ENCODE measurements around the gene CARMIL1. TPM values are rescaled to one million over a fixed set of nuclear protein-coding genes. Genes with fewer than 3 reads are reported as not detected.

The CARMIL1 gene
- total RNA-seq, 1 donor from 2014 or later: 19.6 TPM

DNA sequence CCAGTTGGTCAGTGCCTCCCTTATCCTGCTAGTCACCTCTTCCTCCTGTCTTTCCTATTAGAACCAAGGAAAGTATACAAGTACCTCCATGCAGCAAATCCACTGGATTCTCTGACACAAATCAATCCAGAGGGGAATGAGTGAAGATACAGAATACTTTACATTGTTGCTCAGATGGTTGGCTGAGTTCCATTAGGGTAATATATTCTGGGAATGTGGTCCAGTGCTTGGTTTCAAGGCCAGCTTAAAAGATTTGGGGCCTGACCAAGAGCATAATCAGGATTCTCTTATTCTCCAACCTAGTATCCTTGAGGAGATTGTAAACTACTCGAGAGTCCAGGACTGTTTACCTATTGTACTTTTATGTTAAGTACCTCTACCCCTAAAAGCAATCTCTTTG is 23.0 kb downstream of the CARMIL1 start:
- Histone ChIP-seq H3K36me3 (no peaks in the 10 kb centered on the region), H3K9me3 (no peaks in the 10 kb centered on the region), H3K27me3 (no peaks in the 10 kb centered on the region), H3K27ac (peak overlapping the region; percentile 57), H3K4me3 (no peak overlapping the region), H3K4me1 (peaks cover 22% of the 10 kb centered on the region)
- no peak for DNase-seq (ENCODE audit: extremely low spot score in 2 of 2)
- TF ChIP-seq POLR2A (IDR thresholded peaks at IDR 0.05): no peak
- TF ChIP-seq POLR2AphosphoS5 (IDR thresholded peaks at IDR 0.05; ENCODE audit: insufficient read depth in 1 of 2, low read depth in 1 of 2): no peak
- TF ChIP-seq, protein P1, sequence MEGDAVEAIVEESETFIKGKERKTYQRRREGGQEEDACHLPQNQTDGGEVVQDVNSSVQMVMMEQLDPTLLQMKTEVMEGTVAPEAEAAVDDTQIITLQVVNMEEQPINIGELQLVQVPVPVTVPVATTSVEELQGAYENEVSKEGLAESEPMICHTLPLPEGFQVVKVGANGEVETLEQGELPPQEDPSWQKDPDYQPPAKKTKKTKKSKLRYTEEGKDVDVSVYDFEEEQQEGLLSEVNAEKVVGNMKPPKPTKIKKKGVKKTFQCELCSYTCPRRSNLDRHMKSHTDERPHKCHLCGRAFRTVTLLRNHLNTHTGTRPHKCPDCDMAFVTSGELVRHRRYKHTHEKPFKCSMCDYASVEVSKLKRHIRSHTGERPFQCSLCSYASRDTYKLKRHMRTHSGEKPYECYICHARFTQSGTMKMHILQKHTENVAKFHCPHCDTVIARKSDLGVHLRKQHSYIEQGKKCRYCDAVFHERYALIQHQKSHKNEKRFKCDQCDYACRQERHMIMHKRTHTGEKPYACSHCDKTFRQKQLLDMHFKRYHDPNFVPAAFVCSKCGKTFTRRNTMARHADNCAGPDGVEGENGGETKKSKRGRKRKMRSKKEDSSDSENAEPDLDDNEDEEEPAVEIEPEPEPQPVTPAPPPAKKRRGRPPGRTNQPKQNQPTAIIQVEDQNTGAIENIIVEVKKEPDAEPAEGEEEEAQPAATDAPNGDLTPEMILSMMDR (IDR thresholded peaks at IDR 0.05): no peak
- intact Hi-C loops (cut with DNase I): no loop called here

DNA sequence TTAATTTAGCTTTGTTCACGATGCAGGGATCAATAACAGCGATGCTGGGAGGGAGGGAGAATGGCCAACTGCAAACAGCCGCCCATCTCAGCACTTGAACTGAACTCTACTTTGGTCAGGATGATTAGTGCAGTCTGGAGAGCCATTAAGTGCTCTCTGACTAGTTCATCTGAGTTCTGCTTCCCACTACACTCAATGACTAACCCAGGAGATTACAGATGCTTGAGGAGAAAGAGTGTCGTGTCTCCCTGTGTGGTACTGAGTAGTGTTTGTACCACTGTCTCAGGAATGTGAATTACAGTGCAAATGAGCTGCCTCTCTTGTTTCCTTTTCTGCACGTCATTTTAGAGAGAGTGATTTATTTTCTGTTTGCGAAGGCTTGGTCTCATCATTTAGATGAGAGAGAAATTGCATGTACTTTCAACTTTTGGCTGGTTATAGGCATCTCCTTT is 23.5 kb downstream of the CARMIL1 start:
- Histone ChIP-seq H3K27ac (peak overlapping the region; percentile 57), H3K4me1 (peaks cover 17% of the 10 kb centered on the region), H3K27me3 (no peaks in the 10 kb centered on the region), H3K4me3 (no peak overlapping the region), H3K36me3 (no peaks in the 10 kb centered on the region), H3K9me3 (no peaks in the 10 kb centered on the region)
- TF ChIP-seq, protein P1 (IDR thresholded peaks at IDR 0.05): no peak
- TF ChIP-seq POLR2AphosphoS5 (IDR thresholded peaks at IDR 0.05; ENCODE audit: insufficient read depth in 1 of 2, low read depth in 1 of 2): no peak
- TF ChIP-seq POLR2A (IDR thresholded peaks at IDR 0.05): no peak
- no peak for DNase-seq (ENCODE audit: extremely low spot score in 2 of 2)
- intact Hi-C loops (cut with DNase I): no loop called here

DNA sequence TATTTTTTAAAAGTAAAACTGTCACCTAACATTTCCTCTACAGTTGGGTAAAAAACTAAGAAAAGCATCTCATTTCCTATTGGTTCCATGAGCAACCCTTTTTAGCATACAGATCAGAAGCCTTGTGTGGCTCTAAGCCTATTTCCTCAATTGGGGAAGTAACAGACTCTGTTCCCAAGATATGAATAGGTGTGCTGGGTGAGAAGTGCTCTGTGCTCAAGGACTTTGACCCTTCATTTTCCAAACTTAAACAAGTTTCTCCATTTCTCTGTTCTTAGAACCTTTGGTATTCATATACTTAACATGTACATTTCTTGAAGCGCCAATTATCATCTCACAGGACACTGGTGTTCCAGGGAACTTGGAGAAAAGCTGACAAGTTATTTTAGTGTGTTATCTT is 24.1 kb downstream of the CARMIL1 start:
- intact Hi-C loops (cut with DNase I): no loop called here
- peaks cover 16% of the 10 kb centered on the region for H3K4me1 ChIP-seq
- no peak for DNase-seq (ENCODE audit: extremely low spot score in 2 of 2)

DNA sequence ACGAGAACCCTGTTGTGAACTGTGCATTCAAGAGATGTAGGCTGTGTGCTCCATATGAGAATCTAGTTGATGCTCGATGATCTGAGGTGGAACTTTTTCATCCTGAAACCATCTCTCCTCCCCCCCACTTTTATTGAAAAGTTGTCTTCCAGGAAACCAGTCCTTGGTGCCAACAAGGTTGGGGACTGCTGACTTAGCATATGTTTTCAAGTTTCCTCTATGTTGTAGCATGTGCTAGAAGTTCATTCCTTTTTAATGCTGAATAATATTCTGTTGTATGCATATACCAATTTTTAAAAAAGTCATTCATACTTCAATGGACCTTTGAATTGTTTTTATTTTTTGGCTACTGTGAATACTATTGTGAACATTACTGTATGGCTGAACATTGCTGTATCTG is 27.2 kb downstream of the CARMIL1 start:
- TF ChIP-seq, protein P1 (IDR thresholded peaks at IDR 0.05): no peak
- TF ChIP-seq POLR2AphosphoS5 (IDR thresholded peaks at IDR 0.05; ENCODE audit: insufficient read depth in 1 of 2, low read depth in 1 of 2) (no peak), POLR2A (IDR thresholded peaks at IDR 0.05) (no peak)
- intact Hi-C loops (cut with DNase I): loop anchor here (5.0 kb wide), 1 partner anchor 1271 kb away; no protein-coding TSS in a partner anchor
- DNase-seq (ENCODE audit: extremely low spot score in 2 of 2): no peak
- Histone ChIP-seq H3K27ac (no peak overlapping the region), H3K4me1 (peaks cover 22% of the 10 kb centered on the region), H3K4me3 (no peak overlapping the region), H3K36me3 (no peaks in the 10 kb centered on the region), H3K9me3 (no peaks in the 10 kb centered on the region), H3K27me3 (no peaks in the 10 kb centered on the region)

More for the DNA sequence above, 24.1 kb downstream of the CARMIL1 start:
- H3K36me3 ChIP-seq: no peaks in the 10 kb centered on the region
- TF ChIP-seq POLR2AphosphoS5 (IDR thresholded peaks at IDR 0.05; ENCODE audit: insufficient read depth in 1 of 2, low read depth in 1 of 2) (no peak), POLR2A (IDR thresholded peaks at IDR 0.05) (no peak)
- TF ChIP-seq, protein P1 (IDR thresholded peaks at IDR 0.05): no peak
- no peak overlapping the region for H3K4me3 ChIP-seq
- H3K27me3 ChIP-seq: no peaks in the 10 kb centered on the region
- H3K27ac ChIP-seq: no peak overlapping the region
- no peaks in the 10 kb centered on the region for H3K9me3 ChIP-seq

DNA sequence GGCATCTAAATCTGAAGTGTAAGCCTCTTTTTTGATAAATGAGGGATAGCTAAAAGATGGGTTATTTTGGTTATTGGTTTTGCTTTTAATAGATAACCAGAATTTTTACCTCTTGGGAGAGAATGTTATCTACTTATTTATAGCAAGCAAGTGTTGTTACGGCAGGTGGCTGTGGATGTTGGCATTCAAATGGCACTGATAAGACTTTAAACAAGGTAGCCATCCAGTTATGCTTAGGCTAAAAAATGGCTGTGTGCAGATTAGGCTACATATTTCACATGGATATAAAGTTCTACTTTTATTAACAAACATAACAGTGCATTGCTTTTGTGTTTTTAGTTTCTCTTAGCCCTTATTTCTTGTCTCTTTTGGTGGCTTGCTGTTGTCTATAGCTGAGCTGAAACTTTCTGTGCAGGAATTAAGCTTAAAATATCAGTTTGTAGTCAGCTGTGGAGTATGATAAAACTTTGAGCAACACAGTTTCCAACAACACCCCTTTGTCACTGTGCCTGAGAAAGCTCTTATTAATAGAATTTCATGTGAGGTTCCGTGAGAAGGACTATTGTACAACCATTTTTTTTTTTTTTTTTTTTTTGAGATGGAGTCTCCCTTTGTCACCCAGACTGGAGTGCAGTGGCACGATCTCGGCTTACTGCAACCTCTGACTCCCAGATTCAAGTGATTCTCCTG is 28.8 kb downstream of the CARMIL1 start:
- intact Hi-C loops (cut with DNase I): loop anchor here (5.0 kb wide), 1 partner anchor 1269 kb away; no protein-coding TSS in a partner anchor
- no peaks in the 10 kb centered on the region for H3K36me3 ChIP-seq
- no peaks in the 10 kb centered on the region for H3K9me3 ChIP-seq
- TF ChIP-seq, protein P1 (IDR thresholded peaks at IDR 0.05): no peak
- TF ChIP-seq POLR2A (IDR thresholded peaks at IDR 0.05) (no peak), POLR2AphosphoS5 (IDR thresholded peaks at IDR 0.05; ENCODE audit: insufficient read depth in 1 of 2, low read depth in 1 of 2) (no peak)
- H3K27me3 ChIP-seq: no peaks in the 10 kb centered on the region
- no peak overlapping the region for H3K27ac ChIP-seq
- H3K4me1 ChIP-seq: peaks cover 22% of the 10 kb centered on the region
- H3K4me3 ChIP-seq: no peak overlapping the region
- DNase-seq (ENCODE audit: extremely low spot score in 2 of 2): no peak
